ENCODE measurements around the gene FBF1.

The FBF1 gene

DNA sequence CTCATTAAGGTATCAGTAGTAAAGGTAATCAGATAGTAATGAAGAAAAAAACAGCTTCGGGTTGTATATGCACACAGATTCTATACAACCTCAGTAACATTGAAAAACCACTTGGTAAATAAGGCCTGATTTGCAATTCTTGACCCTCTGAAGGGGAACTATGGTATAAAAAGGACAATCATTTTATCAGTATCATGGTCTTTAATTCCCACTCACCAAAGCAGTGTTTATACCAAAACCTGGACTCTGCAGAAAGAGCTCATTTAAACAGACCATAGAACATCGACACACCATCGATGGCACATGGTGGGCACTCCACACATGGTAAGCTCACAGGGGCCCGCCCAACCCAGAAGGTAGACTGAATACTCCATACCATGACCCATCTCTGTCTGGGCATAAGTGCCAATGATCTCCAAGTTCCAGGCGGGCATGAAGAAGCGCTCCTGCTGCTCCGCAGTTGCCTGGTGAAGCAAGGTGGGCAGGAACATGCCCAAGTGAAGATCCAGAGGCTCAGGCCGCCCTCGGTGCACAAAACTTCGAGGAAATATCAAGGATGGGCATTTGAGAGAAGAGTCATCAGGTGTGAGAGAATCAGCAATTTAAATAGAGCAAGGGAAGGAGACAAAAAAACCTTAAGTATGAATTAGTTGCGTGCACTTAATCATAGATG lies 19.1 kb upstream of the FBF1 start:
- Histone ChIP-seq H3K79me2 (ENCODE audit: low read length) (no peaks in the 10 kb centered on the region), H2AFZ (ENCODE audit: low read depth, low read length) (no peak overlapping the region), H3K9ac (ENCODE audit: low read length) (no peak overlapping the region), H3K4me3 (ENCODE audit: low read length) (no peak overlapping the region), H3K9me3 (ENCODE audit: insufficient read depth, low read length) (no peaks in the 10 kb centered on the region), H3K4me2 (ENCODE audit: low read length) (no peak overlapping the region), H3K27me3 (ENCODE audit: low read depth, low read length) (no peaks in the 10 kb centered on the region), H3K4me1 (ENCODE audit: low read length) (no peaks in the 10 kb centered on the region), H4K20me1 (ENCODE audit: insufficient read depth, low read length) (no peaks in the 10 kb centered on the region), H3K36me3 (replicated peaks; ENCODE audit: low read depth, low read length) (peaks cover 4% of the 10 kb centered on the region), H3K27ac (ENCODE audit: low read length) (no peak overlapping the region)
- no peak for TF ChIP-seq EZH2phosphoT487 (IDR thresholded peaks at IDR 0.05; ENCODE audit: low read depth)
- TF ChIP-seq, protein P1, sequence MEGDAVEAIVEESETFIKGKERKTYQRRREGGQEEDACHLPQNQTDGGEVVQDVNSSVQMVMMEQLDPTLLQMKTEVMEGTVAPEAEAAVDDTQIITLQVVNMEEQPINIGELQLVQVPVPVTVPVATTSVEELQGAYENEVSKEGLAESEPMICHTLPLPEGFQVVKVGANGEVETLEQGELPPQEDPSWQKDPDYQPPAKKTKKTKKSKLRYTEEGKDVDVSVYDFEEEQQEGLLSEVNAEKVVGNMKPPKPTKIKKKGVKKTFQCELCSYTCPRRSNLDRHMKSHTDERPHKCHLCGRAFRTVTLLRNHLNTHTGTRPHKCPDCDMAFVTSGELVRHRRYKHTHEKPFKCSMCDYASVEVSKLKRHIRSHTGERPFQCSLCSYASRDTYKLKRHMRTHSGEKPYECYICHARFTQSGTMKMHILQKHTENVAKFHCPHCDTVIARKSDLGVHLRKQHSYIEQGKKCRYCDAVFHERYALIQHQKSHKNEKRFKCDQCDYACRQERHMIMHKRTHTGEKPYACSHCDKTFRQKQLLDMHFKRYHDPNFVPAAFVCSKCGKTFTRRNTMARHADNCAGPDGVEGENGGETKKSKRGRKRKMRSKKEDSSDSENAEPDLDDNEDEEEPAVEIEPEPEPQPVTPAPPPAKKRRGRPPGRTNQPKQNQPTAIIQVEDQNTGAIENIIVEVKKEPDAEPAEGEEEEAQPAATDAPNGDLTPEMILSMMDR (IDR thresholded peaks at IDR 0.05; ENCODE audit: low read depth, low read length) = no peak

GRCh38 chr17:75959051-75959838 lies 18.4 kb upstream of the FBF1 start:
- Histone ChIP-seq H2AFZ (ENCODE audit: low read depth, low read length) (no peak overlapping the region), H3K4me3 (ENCODE audit: low read length) (no peak overlapping the region), H3K9me3 (ENCODE audit: insufficient read depth, low read length) (no peaks in the 10 kb centered on the region), H3K27me3 (ENCODE audit: low read depth, low read length) (no peaks in the 10 kb centered on the region), H3K4me1 (ENCODE audit: low read length) (no peaks in the 10 kb centered on the region), H4K20me1 (ENCODE audit: insufficient read depth, low read length) (no peaks in the 10 kb centered on the region), H3K79me2 (ENCODE audit: low read length) (no peaks in the 10 kb centered on the region), H3K27ac (ENCODE audit: low read length) (no peak overlapping the region), H3K36me3 (replicated peaks; ENCODE audit: low read depth, low read length) (peaks cover 4% of the 10 kb centered on the region), H3K9ac (ENCODE audit: low read length) (no peak overlapping the region), H3K4me2 (ENCODE audit: low read length) (no peak overlapping the region)
- TF ChIP-seq, protein P1 (IDR thresholded peaks at IDR 0.05; ENCODE audit: low read depth, low read length) = no peak
- TF ChIP-seq EZH2phosphoT487 (IDR thresholded peaks at IDR 0.05; ENCODE audit: low read depth) = no peak

DNA sequence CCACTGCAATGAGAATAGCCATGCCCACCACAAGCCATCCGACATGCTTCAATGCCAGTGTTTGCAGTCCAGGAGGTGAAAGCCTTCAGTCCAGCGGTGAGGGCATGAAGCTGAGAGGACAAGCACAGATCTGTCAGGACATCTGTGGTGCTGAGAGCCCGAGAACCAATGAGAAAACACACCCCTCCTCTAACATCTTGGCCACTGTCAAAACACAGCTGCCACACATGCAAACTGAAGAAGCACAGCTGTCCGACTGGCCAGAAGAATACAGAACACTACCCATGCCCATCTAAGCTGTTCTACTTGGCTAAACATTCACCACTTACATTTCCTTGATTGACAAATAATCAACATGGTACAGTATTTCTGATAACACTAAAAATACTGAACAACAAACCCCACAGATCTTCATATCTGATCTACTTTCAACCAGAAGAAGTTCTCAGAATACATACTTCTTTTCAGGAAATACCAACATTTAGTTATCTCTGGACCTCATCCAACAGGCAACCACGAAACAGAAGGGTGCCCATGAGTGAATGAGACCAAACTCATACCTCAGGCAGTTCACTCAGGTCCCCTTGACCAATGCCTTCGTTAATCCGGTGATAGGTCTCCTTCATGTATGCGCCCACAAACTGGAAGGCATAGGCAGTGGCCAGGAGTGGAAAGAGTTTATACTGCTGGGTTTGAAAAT lies 10.2 kb upstream of the FBF1 start:
- H3K36me3 ChIP-seq (replicated peaks; ENCODE audit: low read depth, low read length) = peaks cover 10% of the 10 kb centered on the region
- TF ChIP-seq, protein P1 (IDR thresholded peaks at IDR 0.05; ENCODE audit: low read depth, low read length) = no peak
- H3K27ac ChIP-seq (ENCODE audit: low read length) = no peak overlapping the region
- H3K9me3 ChIP-seq (ENCODE audit: insufficient read depth, low read length) = no peaks in the 10 kb centered on the region
- no peaks in the 10 kb centered on the region for H4K20me1 ChIP-seq (ENCODE audit: insufficient read depth, low read length)
- H3K4me1 ChIP-seq (ENCODE audit: low read length) = peaks cover 6% of the 10 kb centered on the region; the same call in 1 of the 2 replicates
- H3K4me2 ChIP-seq (ENCODE audit: low read length) = no peak overlapping the region
- no peak overlapping the region for H3K9ac ChIP-seq (ENCODE audit: low read length)
- H3K27me3 ChIP-seq (ENCODE audit: low read depth, low read length) = no peaks in the 10 kb centered on the region
- H3K4me3 ChIP-seq (ENCODE audit: low read length) = no peak overlapping the region
- no peak overlapping the region for H2AFZ ChIP-seq (ENCODE audit: low read depth, low read length)
- no peaks in the 10 kb centered on the region for H3K79me2 ChIP-seq (ENCODE audit: low read length)

- H3K27me3 ChIP-seq (ENCODE audit: low read depth, low read length) = no peaks in the 10 kb centered on the region
- no peak overlapping the region for H2AFZ ChIP-seq (ENCODE audit: low read depth, low read length)
- H3K4me1 ChIP-seq (ENCODE audit: low read length) = peaks cover 6% of the 10 kb centered on the region; the same call in 1 of the 2 replicates
These were observed 9.6 kb upstream of the FBF1 start for GRCh38 chr17:75950421-75950820.

More at GRCh38 chr17:75950421-75950820, 9.6 kb upstream of the FBF1 start:
- H3K79me2 ChIP-seq (ENCODE audit: low read length) = no peaks in the 10 kb centered on the region
- no peak overlapping the region for H3K4me2 ChIP-seq (ENCODE audit: low read length)
- H3K9me3 ChIP-seq (ENCODE audit: insufficient read depth, low read length) = no peaks in the 10 kb centered on the region
- no peaks in the 10 kb centered on the region for H4K20me1 ChIP-seq (ENCODE audit: insufficient read depth, low read length)
- H3K4me3 ChIP-seq (ENCODE audit: low read length) = no peak overlapping the region
- no peak overlapping the region for H3K27ac ChIP-seq (ENCODE audit: low read length)
- no peak for TF ChIP-seq EZH2phosphoT487 (IDR thresholded peaks at IDR 0.05; ENCODE audit: low read depth)
- TF ChIP-seq, protein P1 (IDR thresholded peaks at IDR 0.05; ENCODE audit: low read depth, low read length) = no peak
- no peak overlapping the region for H3K9ac ChIP-seq (ENCODE audit: low read length)
- H3K36me3 ChIP-seq (replicated peaks; ENCODE audit: low read depth, low read length) = peaks cover 9% of the 10 kb centered on the region

Measured in OCI-LY3 (cell line).